ENCODE measurements around the gene SRRM3. TPM values are rescaled to one million over a fixed set of nuclear protein-coding genes. Genes with fewer than 3 reads are reported as not detected.
"Not testable (repeated sequence)": the region's sequence is repeated elsewhere in the genome, so short reads cannot be mapped to it uniquely, and the experiment has no call there.

The SRRM3 gene
- total and polyA plus RNA-seq, 3 donors from 2014 or later: 7.8 to 8.4 (median 8.3) TPM

DNA sequence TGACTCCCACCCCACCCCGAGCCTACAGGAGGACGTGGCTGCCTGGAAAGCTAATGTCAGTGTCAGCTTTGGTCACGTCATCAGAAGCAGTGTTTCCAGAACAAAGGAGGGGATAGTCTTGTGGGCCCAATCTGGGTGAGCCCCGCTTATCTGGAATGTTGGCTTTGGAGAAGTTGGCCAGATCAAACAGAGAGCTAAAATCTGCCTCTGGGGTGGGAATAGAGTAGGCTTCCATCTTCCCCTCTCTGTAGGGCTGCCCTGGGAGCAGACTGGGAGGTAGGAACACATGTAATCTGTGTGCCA lies 32.5 kb downstream of the SRRM3 start:
- no peaks in the 10 kb centered on the region for H3K9me3 ChIP-seq
- no peak overlapping the region for H3K27ac ChIP-seq
- WGBS, 2 donors: 59% methylated on average over 4 of the region's 4 CpGs; no CpG with 5 or more reads in 1 of the 2 donors
- intact Hi-C loops (cut with DNase I; ENCODE audit: low total_unique reads): no loop called here
- no peaks in the 10 kb centered on the region for H3K36me3 ChIP-seq (ENCODE audit: low read depth, missing control alignments)
- H3K4me3 ChIP-seq: no peak overlapping the region
- no peaks in the 10 kb centered on the region for H3K27me3 ChIP-seq
- no peak for TF ChIP-seq POLR2A (IDR thresholded peaks at IDR 0.05)
- no peaks in the 10 kb centered on the region for H3K4me1 ChIP-seq
- DNase-seq: no peak

DNA sequence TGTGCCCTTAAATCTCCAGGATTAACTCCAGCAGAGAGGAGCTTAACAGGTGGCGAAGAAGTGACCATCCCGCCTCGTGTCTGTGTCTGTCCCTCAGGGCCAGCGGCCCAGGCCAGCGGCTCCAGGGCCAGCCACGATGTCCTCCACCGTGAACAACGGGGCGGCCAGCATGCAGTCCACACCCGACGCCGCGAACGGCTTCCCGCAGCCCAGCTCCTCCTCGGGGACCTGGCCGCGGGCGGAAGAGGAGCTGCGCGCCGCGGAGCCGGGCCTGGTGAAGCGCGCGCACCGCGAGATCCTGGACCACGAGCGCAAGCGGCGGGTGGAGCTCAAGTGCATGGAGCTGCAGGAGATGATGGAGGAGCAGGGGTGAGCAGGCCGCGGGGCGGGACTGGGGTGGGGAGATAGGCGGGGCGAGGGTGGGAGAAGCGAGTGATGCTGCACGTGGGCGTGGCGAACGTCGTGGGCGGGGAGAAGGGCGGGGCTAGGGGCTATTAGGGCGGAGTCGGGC lies 33.3 kb downstream of the SRRM3 start:
- Histone ChIP-seq H3K9me3 (no peaks in the 10 kb centered on the region), H3K4me1 (no peaks in the 10 kb centered on the region), H3K27ac (no peak overlapping the region), H3K36me3 (ENCODE audit: low read depth, missing control alignments) (no peaks in the 10 kb centered on the region), H3K27me3 (no peaks in the 10 kb centered on the region), H3K4me3 (peak overlapping the region; percentile 1 to 52)
- TF ChIP-seq, protein P1, sequence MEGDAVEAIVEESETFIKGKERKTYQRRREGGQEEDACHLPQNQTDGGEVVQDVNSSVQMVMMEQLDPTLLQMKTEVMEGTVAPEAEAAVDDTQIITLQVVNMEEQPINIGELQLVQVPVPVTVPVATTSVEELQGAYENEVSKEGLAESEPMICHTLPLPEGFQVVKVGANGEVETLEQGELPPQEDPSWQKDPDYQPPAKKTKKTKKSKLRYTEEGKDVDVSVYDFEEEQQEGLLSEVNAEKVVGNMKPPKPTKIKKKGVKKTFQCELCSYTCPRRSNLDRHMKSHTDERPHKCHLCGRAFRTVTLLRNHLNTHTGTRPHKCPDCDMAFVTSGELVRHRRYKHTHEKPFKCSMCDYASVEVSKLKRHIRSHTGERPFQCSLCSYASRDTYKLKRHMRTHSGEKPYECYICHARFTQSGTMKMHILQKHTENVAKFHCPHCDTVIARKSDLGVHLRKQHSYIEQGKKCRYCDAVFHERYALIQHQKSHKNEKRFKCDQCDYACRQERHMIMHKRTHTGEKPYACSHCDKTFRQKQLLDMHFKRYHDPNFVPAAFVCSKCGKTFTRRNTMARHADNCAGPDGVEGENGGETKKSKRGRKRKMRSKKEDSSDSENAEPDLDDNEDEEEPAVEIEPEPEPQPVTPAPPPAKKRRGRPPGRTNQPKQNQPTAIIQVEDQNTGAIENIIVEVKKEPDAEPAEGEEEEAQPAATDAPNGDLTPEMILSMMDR (IDR thresholded peaks at IDR 0.05): no peak
- TF ChIP-seq POLR2A (IDR thresholded peaks at IDR 0.05): no peak
- peak; percentile 83 for DNase-seq
- 0 to 4% methylated on average over 6 to 31 of the region's 48 CpGs for WGBS, 2 donors
- intact Hi-C loops (cut with DNase I; ENCODE audit: low total_unique reads): no loop called here

- no peak overlapping the region for H3K27ac ChIP-seq
- no peaks in the 10 kb centered on the region for H3K27me3 ChIP-seq
- H3K9me3 ChIP-seq: no peaks in the 10 kb centered on the region
- no peaks in the 10 kb centered on the region for H3K36me3 ChIP-seq (ENCODE audit: low read depth, missing control alignments)
- no peaks in the 10 kb centered on the region for H3K4me1 ChIP-seq
- 45 to 51% methylated on average over 8 of the region's 8 CpGs for WGBS, 2 donors
- H3K4me3 ChIP-seq: no peak overlapping the region
- DNase-seq: no peak
- intact Hi-C loops (cut with DNase I; ENCODE audit: low total_unique reads): no loop called here
- no peak for TF ChIP-seq POLR2A (IDR thresholded peaks at IDR 0.05)
- TF ChIP-seq, protein P1 (IDR thresholded peaks at IDR 0.05): no peak
Measured at GRCh38 chr7:76236224-76236623, 34.5 kb downstream of the SRRM3 start.

DNA sequence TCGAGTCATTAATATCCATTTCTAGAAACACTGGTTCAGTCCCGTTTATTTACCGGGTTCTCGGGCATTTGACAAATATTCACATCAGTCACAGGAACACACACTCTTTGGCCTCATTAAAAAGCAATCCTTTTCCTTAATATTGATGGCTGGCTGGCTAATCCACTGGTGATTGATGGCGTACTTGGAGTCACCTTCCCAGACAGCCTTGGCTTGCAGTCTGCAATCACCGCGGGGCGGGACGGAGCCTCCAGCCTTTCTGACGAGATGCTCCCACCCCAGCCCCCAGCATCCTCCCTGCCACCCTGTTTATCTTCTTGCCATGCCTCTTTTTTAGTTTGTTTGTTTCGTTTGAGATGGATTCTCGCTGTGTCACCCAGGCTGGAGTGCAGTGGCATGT lies 36.6 kb downstream of the SRRM3 start:
- Histone ChIP-seq H3K36me3 (ENCODE audit: low read depth, missing control alignments) (no peaks in the 10 kb centered on the region), H3K4me3 (no peak overlapping the region), H3K9me3 (no peaks in the 10 kb centered on the region), H3K27me3 (no peaks in the 10 kb centered on the region), H3K27ac (no peak overlapping the region), H3K4me1 (no peaks in the 10 kb centered on the region)
- DNase-seq: no peak
- 43 to 45% methylated on average over 11 to 12 of the region's 12 CpGs for WGBS, 2 donors
- intact Hi-C loops (cut with DNase I; ENCODE audit: low total_unique reads): no loop called here
- TF ChIP-seq POLR2A (IDR thresholded peaks at IDR 0.05): no peak
- TF ChIP-seq, protein P1 (IDR thresholded peaks at IDR 0.05): no peak

DNA sequence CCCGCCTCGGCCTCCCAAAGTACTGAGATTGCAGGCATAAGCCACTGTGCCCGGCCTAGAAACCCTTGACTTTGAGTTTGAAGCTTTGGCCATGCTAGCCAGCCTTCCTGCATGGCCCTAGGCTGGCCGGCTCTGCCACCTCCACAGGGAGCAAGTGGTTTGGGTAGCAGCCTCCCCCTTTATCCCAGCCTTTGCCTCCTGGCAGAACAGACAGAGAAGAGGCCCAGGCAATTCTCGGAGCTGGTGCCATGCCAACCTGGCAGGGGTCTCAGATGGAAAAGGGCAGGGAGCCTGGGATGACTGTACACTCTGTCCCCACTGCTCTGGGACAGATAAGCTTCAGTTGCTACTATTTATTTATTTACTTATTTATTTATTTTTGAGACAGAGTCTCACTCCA lies 39.4 kb downstream of the SRRM3 start:
- intact Hi-C loops (cut with DNase I; ENCODE audit: low total_unique reads): no loop called here
- Histone ChIP-seq H3K27me3 (no peaks in the 10 kb centered on the region), H3K4me3 (no peak overlapping the region), H3K36me3 (ENCODE audit: low read depth, missing control alignments) (no peaks in the 10 kb centered on the region), H3K4me1 (no peaks in the 10 kb centered on the region), H3K9me3 (no peaks in the 10 kb centered on the region), H3K27ac (no peak overlapping the region)
- TF ChIP-seq, protein P1 (IDR thresholded peaks at IDR 0.05): no peak
- TF ChIP-seq POLR2A (IDR thresholded peaks at IDR 0.05): no peak
- no peak for DNase-seq
- WGBS, 2 donors: 71 to 79% methylated on average over 3 to 5 of the region's 5 CpGs

DNA sequence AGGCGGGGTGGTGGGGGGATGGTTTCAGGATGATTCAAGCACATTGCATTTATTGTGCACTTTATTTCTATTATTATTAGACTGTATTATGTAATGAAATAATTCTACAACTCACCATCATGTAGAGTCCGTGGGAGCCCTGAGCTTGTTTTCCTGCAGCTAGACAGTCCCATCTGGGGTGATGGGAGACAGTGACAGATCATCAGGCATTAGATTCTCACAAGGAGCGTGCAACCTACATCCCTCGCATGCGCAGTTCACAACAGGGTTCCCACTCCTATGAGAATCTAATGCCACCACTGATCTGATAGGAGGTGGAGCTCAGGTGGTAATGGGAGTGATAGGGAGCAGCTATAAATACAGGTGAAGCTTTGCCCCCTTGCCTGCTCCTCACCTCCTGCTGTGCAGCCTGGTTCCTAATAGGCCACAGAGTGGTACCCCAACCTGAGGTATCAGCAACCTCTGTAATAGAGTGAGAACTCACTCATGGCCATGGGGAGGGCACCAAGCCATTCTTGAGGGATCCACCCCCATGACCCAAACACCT lies 40.9 kb downstream of the SRRM3 start:
- H3K27ac ChIP-seq; H3K4me1 ChIP-seq; H3K4me3 ChIP-seq; H3K36me3 ChIP-seq (ENCODE audit: low read depth, missing control alignments); intact Hi-C loops (cut with DNase I; ENCODE audit: low total_unique reads); DNase-seq; H3K27me3 ChIP-seq; H3K9me3 ChIP-seq: not testable (repeated sequence)
- 87 to 90% methylated on average over 5 of the region's 5 CpGs for WGBS, 2 donors
